DMS79 treated with DMSO at 0.1 percent for 48 hours (cell line): Measurements from ENCODE around the gene C1orf141.
"Not testable (repeated sequence)": the region's sequence is repeated elsewhere in the genome, so short reads cannot be mapped to it uniquely, and the experiment has no call there.

Experiments
- DNase-seq: peaks from one replicate; lab custom pipeline; 2025; lab: John Stamatoyannopoulos, UW

C1orf141 gene

DNA sequence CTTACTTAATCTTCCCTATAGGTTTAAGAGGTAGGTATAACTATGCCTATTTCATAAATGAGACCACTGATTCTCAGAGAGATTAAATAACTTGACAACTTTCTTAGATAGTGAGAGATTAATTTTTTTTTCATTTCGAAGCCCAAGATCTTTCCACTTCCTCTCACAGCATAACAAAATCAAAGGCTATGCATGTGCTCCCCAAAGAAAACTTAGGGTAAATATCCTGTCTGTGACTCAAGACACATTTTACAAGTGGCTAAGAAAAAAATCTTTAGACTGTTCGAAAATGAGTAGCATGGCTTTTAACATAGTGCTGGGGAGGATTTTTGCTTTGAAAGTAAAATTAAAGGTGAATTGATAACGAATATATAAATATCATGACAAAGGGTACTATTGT lies 8.2 kb upstream of the C1orf141 start:
- no peak for DNase-seq

DNA sequence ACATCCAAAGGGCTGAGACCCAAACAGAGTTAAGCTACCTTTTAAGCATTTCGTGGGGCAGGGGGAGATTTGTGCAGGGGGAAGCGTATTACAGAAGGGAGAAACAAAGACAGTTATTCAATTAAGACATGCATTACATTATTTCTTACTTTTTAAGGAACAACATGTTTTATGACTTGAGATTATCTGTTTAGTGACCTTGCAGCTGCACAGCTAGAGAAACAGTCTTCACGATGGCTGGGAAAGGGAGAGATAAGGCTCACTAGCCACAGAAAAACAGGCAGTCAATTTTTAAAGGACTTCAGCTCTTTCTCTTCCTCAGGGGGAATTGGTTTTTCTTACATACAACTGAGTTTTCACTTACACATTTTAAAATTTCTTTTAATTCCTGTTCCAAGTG lies 7.1 kb upstream of the C1orf141 start:
- DNase-seq, result not testable (repeated sequence)

DNA sequence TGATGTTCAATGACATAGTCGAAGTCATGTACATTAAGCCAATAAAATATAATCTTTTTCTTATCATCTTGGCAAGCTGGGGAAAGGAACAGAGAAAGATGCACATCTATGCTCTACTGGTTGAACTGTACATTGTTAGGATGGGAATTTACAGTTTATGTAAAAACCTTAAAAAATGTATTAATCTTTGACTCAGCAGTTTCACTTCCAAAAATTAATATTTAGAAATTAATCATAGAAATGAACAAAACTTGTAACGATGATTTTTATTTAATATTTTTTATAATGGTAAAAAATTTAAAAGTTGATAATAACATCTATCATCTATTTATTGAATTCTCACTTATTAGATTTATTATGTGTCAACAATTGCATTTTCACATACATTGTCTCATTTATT lies 5.7 kb upstream of the C1orf141 start:
- no peak for DNase-seq

DNA sequence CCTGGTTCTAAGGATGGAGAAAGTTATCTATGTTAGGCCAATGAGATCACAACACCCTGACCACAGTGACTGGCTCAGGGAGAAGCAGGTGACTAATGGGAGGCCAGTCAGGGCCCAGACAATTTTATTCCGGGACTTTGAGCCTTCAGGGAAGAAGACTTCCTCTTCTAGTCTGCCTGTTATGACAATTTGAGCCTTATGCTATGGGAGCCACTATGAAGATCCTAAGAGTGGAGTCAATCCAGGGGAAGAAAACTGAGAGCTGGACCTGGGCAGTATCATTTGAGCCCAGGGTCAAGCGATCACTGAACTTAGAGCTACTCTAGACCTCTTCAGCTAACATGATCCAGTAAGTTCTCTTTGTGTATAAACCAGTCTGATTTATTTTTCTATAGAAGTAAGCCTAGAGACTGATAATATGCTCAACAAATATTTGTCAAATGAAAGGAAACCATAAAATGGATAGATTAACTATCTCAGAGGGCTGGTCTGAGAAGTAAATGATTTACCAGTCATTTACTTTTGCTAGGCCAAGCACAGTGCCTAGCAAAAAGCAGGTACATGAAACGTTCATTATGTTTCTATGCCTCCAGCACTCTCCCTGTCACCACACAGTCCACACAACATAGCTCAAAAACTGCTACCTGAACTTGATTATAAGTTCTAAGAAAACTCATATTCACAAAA lies 4.2 kb upstream of the C1orf141 start:
- DNase-seq, result no peak

DNA sequence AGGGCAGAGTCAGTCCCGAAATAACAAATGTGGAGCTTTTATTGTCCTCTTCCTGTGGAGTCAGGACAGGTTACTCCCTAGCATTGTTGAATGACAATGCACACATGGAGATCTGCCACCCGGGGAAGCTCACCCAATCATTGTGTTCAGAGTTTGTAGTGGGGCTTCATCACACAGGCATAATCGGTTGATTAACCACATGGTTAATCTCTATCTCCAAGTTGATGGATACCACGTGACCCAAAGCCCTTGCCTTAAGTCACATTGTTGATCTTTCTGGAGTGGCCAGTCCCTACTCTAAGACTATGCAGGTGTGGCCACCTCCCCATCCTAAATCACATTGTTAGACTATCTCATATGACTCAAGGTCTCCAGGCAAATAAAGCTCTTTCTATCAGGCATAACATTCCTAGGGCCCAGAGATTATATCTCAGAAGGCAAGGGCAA lies 2.6 kb upstream of the C1orf141 start:
- no peak for DNase-seq

DNA sequence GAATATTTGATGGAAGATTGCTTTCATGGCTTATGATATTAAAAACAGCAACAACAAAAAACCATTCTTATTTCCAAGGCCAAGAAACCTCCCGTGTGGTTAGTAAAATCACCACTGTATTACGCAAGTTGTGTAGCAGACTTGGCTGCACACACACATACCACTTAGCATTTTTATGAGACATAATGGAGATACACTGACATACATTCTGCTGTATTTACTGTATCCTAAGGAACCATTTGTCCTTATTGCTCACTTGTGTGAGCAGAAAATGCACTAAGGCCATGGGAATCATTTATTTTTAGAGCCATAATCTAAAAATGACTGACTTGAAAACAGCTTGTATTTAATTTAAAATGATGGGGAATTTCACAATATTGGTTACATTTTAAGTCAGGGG lies 584 bp upstream of the C1orf141 start:
- DNase-seq, result no peak

DNA sequence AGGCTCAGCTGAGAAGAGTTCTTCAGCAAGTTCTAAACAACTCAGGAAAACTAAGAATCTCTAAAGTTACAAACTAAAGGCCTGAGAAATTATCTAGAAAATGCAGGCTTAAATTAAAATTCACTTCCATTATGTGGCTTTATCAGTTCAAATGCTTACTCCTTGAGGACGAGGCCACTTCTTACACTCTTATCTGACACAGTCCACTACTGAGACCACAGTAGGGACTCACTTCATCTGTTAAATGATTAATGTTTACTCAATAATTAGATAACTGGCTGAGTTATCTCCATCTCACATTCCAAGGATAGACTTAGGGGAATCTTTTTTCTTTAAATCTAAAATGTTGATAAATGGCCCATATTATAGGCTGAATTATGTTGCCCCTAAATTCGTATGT lies 1.6 kb downstream of the C1orf141 start:
- DNase-seq, result no peak

DNA sequence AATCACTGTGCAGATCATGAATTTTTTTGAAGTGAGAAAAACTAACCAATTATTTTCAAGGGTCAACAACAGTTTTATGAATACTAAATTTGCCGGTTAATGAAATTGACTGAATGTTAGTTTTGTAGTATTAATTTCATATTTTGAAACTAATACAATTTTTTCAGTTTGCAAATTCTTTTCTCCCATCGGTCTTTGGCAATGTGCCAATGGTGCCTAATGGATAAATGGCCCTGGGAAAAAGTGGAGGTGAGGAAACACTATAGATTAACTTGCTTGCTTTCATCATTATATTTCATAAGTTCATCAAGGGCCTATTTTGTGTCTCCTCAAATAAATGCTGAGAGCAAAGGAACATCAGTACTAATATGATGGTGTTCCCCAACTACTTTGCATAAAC lies 4.1 kb downstream of the C1orf141 start:
- no peak for DNase-seq

DNA sequence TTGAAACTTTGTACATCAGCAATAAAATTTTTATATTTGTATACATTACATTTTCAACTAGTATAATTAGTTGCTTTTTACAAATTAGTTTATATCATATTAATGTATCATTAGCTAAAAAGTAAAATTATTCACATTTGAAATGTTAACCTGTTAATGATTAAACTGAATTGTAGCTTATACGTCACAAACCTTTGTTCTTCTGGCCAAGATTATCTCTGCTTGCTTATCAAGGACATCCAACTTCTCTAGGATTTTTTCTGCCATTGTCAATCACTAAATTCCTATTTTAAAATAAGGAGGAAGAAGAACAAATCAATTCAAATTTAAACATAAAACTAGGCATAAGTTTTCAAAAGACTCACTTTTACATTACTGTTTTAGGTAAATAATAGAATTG lies 7.8 kb downstream of the C1orf141 start:
- DNase-seq, result no peak

DNA sequence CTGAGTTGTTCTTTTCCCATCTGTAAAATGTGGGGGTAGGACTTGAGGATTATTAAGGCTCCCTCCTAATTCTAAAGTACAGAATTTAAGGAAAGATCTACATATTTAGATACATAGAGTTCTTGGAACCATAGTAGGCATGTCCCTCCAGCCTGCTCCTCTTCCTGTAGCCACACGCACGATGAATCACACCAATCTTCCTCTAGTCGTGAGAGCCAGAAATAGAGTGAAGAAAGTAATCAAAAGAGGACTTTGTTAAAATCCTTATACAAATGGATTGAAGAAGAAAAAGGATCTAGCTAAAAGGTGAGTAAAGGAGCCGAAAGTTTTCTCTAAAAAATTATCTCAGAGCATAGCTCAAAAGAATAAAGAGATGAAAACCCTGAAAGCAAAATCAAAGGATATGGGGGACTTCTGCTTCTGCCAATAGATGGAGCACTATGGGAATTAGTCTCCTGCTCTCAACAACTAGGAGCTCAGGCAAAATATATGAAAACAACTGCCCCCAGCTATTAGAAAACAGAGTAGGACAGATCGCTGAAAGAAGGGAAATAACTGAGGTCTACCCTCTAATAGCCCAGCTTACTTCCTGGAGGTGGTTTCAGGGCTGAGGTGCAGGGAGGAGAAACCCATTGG lies 8.5 kb downstream of the C1orf141 start:
- no peak for DNase-seq

DNA sequence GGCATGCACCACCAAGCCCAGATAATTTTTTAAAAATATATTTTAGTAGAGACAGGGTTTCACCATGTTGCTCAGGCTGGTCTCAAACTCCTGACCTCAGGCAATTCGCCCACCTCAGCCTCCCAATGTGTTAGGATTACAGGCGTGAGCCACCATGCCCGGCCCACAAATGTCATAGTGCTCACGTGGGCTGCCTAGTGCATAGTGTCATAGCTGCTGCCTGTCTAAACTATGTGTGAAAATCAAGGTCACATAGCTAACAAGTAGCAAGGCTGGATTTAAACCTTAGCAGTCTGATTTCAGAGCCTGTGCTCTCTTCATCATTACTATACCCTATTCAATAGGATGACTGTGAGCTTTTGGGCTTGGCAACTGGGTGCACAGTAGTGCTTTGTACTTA lies 10.3 kb downstream of the C1orf141 start:
- DNase-seq, result no peak

DNA sequence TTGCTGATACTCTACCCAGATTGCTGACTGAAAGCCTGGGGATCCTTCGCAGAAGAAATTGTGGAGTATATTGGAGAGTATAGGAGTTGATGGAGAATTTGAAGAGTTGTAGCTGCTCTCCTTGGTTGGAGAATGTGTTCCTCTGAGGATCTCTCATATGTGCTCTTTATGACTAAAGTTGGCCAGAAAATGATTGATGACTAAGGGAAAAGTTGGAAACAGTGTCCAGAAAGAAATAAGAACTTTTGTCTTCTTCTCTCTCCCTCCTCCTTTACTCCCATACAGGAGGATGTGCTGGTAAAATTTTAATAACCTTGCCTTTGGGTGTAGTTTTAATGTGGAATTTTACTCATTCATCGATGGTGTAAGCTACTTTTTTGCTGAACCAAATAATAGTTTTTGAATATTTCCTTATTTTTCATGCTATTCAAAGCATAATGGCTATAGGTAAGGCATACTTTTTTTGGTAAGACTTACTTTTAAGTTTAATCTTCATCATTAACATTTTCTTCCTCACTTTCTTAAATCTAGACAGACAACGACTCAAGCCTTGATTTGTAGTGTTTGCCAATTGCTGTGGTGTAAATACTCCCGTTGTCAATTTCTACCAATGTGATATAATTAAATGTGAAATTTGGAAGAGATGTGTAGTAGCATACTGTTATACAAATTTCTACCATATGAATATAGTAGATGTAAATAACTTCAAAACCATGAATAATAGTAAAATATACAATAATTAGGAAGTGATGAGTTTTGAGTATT lies 13.7 kb downstream of the C1orf141 start:
- DNase-seq, result no peak

DNA sequence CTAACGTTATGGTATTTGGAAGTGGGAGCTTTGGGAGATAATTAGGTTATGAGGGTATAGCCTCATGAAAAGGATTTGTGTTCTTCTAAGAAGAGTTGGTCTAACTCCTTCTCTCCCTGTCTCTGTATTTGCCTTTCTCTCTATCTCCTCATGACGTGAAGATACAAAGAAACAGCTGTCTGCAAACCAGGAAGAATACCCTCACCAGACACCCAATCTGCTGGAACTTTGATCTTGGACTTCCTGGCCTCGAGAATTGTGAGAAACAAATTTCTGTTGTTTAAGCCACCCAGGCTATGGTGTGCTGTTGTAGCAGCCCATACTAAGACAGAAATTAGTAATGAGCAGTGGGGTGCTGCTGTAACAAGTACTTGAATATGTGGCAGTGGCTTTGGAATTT lies 16.1 kb downstream of the C1orf141 start:
- no peak for DNase-seq

DNA sequence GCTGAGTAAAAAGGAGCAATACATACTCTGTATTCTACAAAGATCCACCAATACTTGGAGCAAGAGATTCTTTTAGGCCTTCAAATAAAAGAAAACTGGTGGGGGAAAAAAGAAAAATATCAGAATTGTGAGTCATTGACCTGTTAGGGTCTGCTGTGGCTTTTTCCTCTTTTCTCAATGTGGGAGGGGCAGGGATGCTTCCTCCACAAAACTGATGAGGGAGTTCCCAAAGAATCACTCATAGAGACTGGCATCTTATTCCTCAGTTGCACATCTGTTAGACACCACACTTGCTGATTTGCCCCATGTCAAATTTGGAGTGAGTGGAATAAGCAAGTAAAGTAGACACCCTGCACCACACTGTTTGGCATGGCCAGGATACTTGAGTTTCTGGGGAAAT lies 16.6 kb downstream of the C1orf141 start:
- DNase-seq, result no peak

DNA sequence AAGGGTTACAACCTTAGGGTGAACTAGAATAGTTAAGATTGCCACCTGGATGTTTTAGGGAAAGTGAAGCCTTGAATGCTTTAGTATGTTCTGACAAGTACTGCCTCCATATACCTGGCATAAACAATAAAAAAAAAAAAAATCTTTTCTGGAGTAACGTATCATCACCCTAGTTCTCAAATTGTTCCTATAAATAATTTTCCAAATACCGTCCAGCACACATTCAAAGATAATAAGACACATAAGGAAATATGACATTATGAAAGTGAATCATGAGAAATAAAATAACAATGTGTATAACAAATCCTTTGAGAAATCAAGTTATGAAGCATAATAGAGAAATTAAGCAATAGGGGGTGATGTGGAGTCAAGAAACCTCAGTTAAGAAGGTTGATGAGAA lies 20.6 kb downstream of the C1orf141 start:
- no peak for DNase-seq

DNA sequence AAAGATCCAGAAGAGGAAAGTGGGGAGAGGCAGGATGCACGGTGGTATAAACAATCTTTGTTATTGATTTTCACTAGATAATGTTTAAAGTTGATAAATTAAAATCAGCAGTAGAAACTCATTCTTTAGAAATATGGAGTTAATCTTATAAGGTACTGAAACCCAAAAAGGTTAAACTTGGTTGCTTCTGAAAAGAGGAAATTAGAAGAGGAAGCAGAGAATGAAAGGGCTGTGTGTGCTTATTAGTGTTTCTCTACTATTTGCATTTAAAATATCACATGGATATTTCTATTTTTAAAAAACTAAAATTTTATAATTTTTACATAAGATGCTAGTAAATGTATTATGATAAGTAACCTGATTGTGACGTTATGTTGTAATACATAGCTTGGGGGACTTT lies 24.4 kb downstream of the C1orf141 start:
- no peak for DNase-seq

DNA sequence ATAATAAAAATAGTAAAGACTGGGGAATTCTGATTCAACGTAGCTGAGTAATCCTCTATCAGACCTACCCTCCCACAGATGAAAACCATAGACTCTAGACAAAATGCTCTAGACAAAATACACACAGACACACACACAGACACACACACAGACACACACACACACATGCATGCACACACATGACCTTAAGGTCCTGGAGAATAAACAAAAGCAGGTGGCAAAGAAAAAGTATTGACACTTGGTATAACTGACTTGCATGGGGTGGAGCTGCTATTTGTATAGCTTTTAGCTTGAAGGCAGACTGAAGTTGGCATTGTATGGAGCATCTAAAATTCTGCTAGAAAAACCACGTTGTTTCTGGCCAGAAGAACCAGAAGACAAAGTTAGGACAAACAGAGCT lies 29.3 kb downstream of the C1orf141 start:
- no peak for DNase-seq

DNA sequence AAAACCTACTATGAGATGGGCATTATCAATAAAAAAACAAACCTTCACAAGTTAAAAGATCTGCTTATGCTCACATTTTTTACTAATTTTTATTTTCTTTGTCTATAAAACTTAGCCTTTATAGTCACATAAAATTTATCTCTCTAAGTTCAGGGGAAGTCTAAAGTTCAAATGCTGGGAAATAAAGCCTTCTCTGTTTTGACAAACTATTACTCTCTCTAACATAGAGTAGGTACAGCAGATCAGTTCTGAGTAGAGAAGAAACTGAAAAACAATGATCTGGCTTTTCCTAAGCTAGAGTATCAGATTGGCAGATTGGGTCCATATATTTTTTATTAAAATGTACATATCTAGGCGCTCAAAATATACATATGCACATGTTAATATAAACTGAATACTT lies 31.2 kb downstream of the C1orf141 start:
- no peak for DNase-seq

DNA sequence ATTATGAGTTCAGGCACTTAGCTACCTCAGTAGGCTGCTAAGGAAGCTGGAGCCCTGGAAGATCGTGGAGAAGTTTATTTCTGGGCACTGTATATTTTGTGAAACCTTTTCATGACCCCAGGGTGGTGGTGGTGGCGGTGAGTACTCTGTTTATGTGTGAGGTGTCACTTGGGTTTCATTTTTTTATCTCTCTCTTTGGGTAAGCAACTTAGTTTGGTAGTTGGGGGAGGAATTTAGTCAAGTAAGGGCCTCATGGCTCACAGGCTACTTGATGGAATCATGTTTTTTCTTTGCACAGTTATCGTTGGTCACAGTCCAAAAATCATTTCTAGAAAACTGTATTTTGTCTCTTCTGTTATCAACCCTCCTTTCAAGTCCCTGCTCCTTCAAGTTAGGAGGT lies 33.9 kb downstream of the C1orf141 start:
- no peak for DNase-seq

DNA sequence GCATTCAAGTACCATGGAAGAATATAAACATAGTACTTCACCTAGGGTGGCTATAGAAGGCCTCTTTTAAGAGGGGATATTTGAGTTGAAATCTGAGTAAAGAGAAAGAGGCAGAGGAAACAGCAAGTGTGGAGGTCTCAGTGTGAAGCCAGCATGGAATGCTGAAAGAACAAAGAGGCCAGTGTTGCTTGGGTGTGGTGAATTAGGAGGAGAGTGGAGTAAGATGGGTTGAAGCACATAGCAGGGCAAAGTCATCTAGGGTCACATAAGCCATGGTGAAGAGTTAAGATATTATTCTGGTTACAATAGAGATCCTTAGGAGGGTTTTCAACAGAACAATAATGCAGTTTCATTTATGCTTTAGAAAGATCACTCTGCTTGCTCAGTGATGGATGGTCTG lies 37.5 kb downstream of the C1orf141 start:
- DNase-seq, result no peak

DNA sequence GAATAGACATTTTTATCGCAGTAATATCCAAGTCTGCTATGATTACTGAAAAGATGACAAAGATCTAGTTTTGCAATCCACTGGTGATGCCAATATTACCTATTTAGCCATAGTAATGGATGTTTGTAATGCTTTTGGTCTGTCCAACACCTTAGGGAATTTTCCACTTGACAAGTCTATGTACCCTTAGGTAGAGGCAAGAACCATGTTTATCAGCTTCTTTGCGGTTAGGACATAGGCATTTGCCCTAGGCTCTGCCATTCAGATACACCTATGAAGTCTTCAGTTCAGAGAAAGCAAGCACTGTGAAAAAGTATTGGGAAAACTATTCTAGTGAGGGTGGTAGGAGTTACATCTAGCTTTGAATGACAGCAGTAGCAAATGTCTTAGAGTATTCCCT lies 40.6 kb downstream of the C1orf141 start:
- DNase-seq, result no peak

DNA sequence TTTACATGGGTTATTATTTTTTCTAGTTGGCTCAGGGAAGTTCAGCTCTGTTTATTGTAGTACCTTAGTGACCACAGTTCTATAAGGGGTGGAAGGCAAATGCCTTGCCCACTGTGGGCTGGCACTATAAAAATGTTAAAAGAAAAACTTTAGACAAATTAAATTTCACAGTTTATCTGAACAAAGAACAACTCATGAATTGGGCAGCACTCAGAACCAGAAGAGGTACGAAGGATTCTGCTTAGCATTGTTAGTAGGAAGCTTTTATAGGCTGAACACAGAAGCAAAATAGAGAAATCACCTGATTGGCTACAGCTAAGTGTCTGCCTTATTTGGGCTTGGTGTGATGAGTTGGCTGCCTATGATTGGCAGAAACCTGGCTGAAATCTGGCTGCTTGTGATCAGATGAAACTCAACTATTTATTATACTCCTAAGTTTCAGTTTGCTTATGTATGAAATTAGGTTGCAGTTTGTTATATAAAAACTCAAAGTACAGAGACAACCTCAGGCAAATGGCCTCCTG lies 45.0 kb downstream of the C1orf141 start:
- DNase-seq, result no peak

DNA sequence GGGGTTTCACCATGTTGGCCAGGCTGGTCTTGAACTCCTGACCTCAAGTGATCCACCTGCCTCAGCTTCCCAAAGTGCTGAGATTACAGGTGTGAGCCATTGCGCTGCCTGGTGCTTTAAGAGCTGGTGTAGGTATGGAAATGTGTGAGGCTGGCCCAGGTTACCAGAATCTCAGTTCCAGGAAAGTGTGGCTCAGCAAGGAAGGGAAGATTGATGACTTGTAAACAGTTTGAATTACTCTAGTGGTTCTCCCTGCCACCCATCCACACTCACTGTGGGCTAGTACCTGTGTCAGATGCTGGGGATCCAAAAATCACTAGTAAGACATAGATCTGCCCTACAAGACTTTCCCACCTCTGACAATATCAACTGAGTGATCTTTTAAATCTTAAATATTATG lies 46.3 kb downstream of the C1orf141 start:
- no peak for DNase-seq
